H9 (cell line): ENCODE results near the gene ACTN4. TPM values are rescaled to one million over a fixed set of nuclear protein-coding genes. Genes with fewer than 3 reads are reported as not detected.

ENCODE experiments used
- DNase-seq: peaks from one replicate; pipeline ENCODE4 v3.0.0-alpha.2; 2017
- H2AFZ ChIP-seq: one replicate; pipeline ENCODE4 v1.6.1; 2013; ENCODE audit warnings: mild to moderate bottlenecking, low read length, control low read depth, moderate library complexity
- H2AK5ac ChIP-seq: 2 replicates; pipeline ENCODE4 v1.6.1; 2013; ENCODE audit warnings: low read length, control low read depth, mixed read lengths; ENCODE audit not compliant: insufficient read length
- H2BK120ac ChIP-seq: one replicate; pipeline ENCODE4 v1.6.1; 2013; ENCODE audit warnings: low read depth, mild to moderate bottlenecking, low read length, control low read depth, inconsistent platforms; ENCODE audit not compliant: poor library complexity, severe bottlenecking
- H2BK12ac ChIP-seq: 2 replicates; pipeline ENCODE4 v1.6.1; 2013; ENCODE audit warnings: low read length, control low read depth, mixed read lengths, low read depth; ENCODE audit not compliant: insufficient read length
- H2BK15ac ChIP-seq: 2 replicates; pipeline ENCODE4 v1.6.1; 2013; ENCODE audit warnings: low read depth, low read length, control low read depth
- H2BK20ac ChIP-seq: one replicate; pipeline ENCODE4 v1.6.1; 2013; ENCODE audit warnings: low read depth, mild to moderate bottlenecking, low read length, control low read depth, inconsistent platforms; ENCODE audit not compliant: poor library complexity, severe bottlenecking
- H2BK5ac ChIP-seq: 2 replicates; pipeline ENCODE4 v1.6.1; 2013; ENCODE audit warnings: low read length, control low read depth, mixed read lengths; ENCODE audit not compliant: insufficient read length
- H3K14ac ChIP-seq: 2 replicates; pipeline ENCODE4 v1.6.1; 2013; ENCODE audit warnings: low read length, control low read depth; ENCODE audit not compliant: insufficient read depth
- H3K18ac ChIP-seq: 2 replicates; pipeline ENCODE4 v1.6.1; 2013; ENCODE audit warnings: low read depth, mild to moderate bottlenecking, mixed read lengths, low read length, control low read depth; ENCODE audit not compliant: insufficient read length
- H3K23ac ChIP-seq: 2 replicates; pipeline ENCODE4 v1.6.1; 2013; ENCODE audit warnings: low read length, control low read depth, mixed read lengths, low read depth; ENCODE audit not compliant: insufficient read length
- H3K23me2 ChIP-seq: 2 replicates; pipeline ENCODE4 v1.6.1; 2013; ENCODE audit warnings: low read depth, mild to moderate bottlenecking, mixed read lengths, low read length, control low read depth; ENCODE audit not compliant: insufficient read length, poor library complexity, severe bottlenecking
- H3K27ac ChIP-seq: 2 replicates; pipeline ENCODE4 v1.5.1; 2013; ENCODE audit warnings: low read length, control low read depth, mixed read lengths, low read depth; ENCODE audit not compliant: insufficient read length
- H3K27me3 ChIP-seq: 2 replicates; pipeline ENCODE4 v1.6.1; 2013; ENCODE audit warnings: low read length, control low read depth, inconsistent platforms; ENCODE audit not compliant: insufficient read depth
- H3K4ac ChIP-seq: 2 replicates; pipeline ENCODE4 v1.6.1; 2013; ENCODE audit warnings: low read depth, mild to moderate bottlenecking, control low read depth, inconsistent platforms, low read length, moderate library complexity
- H3K4me1 ChIP-seq: 2 replicates; pipeline ENCODE4 v1.6.1; 2013; ENCODE audit warnings: low read length, control low read depth, inconsistent platforms; ENCODE audit not compliant: insufficient read depth
- H3K4me2 ChIP-seq: 2 replicates; pipeline ENCODE4 v1.6.1; 2013; ENCODE audit warnings: low read length, control low read depth, mixed read lengths; ENCODE audit not compliant: insufficient read length, insufficient read depth
- H3K56ac ChIP-seq: 2 replicates; pipeline ENCODE4 v1.6.1; 2013; ENCODE audit warnings: low read depth, mild to moderate bottlenecking, mixed read lengths, low read length, control low read depth; ENCODE audit not compliant: insufficient read length
- H3K79me1 ChIP-seq: 2 replicates; pipeline ENCODE4 v1.6.1; 2013; ENCODE audit warnings: low read depth, mild to moderate bottlenecking, moderate library complexity, low read length, control low read depth, inconsistent platforms; ENCODE audit not compliant: insufficient read depth, poor library complexity, severe bottlenecking
- H3K79me2 ChIP-seq: 2 replicates; pipeline ENCODE4 v1.6.1; 2013; ENCODE audit warnings: low read length, control low read depth, inconsistent platforms; ENCODE audit not compliant: insufficient read depth
- H3K9ac ChIP-seq: 2 replicates; pipeline ENCODE4 v1.6.1; 2013; ENCODE audit warnings: low read length, control low read depth, mixed read lengths; ENCODE audit not compliant: insufficient read length; ENCODE audit errors: extremely low read depth
- H3K9me3 ChIP-seq: one replicate; pipeline ENCODE4 v1.6.1; 2013; ENCODE audit warnings: low read depth, low read length, inconsistent platforms; ENCODE audit not compliant: control insufficient read depth
- H3T11ph ChIP-seq: one replicate; pipeline ENCODE4 v1.6.1; 2013; ENCODE audit warnings: mild to moderate bottlenecking, low read length, control low read depth, inconsistent platforms
- H4K20me1 ChIP-seq: one replicate; pipeline ENCODE4 v1.6.1; 2013; ENCODE audit not compliant: control insufficient read depth, insufficient read length, insufficient read depth
- H4K5ac ChIP-seq: 2 replicates; pipeline ENCODE4 v1.6.1; 2013; ENCODE audit warnings: low read depth, mild to moderate bottlenecking, mixed read lengths, low read length, control low read depth; ENCODE audit not compliant: insufficient read length
- H4K8ac ChIP-seq: replicated peaks from 2 replicates; pipeline ENCODE4 v1.6.1; 2013; ENCODE audit warnings: low read length, control low read depth, mixed read lengths, low read depth; ENCODE audit not compliant: insufficient read length
- H4K91ac ChIP-seq: 2 replicates; pipeline ENCODE4 v1.6.1; 2013; ENCODE audit warnings: low read depth, mild to moderate bottlenecking, moderate library complexity, mixed read lengths, low read length, control low read depth; ENCODE audit not compliant: insufficient read length
- H3K27ac Mint-ChIP-seq, 3 experiments: 2 replicates in 2 of 3; 3 replicates in 1 of 3; pipeline ENCODE4 v1.8.0; 2020 to 2021; ENCODE audit warnings: mixed read lengths in 3 of 3, mild to moderate bottlenecking in 1 of 3, moderate library complexity in 1 of 3
- H3K27me3 Mint-ChIP-seq: 2 replicates; pipeline ENCODE4 v1.8.0; 2021; ENCODE audit warnings: low read depth, mild to moderate bottlenecking, moderate library complexity, mixed read lengths
- H3K36me3 Mint-ChIP-seq, 3 experiments: 2 replicates in 2 of 3; 3 replicates in 1 of 3; pipeline ENCODE4 v1.8.0; 2020 to 2021; ENCODE audit warnings: low read depth in 3 of 3, mixed read lengths in 3 of 3; ENCODE audit not compliant: insufficient read depth in 1 of 3
- H3K4me1 Mint-ChIP-seq, 2 experiments: 2 replicates each; pipeline ENCODE4 v1.8.0; 2020; ENCODE audit warnings: mixed read lengths in 2 of 2
- H3K4me3 Mint-ChIP-seq, 2 experiments: 2 replicates in 1 of 2; 3 replicates in 1 of 2; pipeline ENCODE4 v1.8.0; 2020 to 2021; ENCODE audit warnings: mild to moderate bottlenecking in 2 of 2, mixed read lengths in 2 of 2, moderate library complexity in 1 of 2
- H3K9me3 Mint-ChIP-seq, 2 experiments: 2 replicates in 1 of 2; 3 replicates in 1 of 2; pipeline ENCODE4 v1.8.0; 2020; ENCODE audit warnings: mild to moderate bottlenecking in 2 of 2, mixed read lengths in 2 of 2, moderate library complexity in 1 of 2
- CTCF ChIP-seq: fragments of 200-600 bp; sonication (generic); conservative IDR thresholded peaks from 3 replicates; pipeline ENCODE4 v1.8.0; 2021; ENCODE audit warnings: antibody characterized with exemption, mild to moderate bottlenecking
- WGBS: extraction: QIAGEN DNeasy Blood & Tissue Kit; methylation state at CpG from one replicate; pipeline ENCODE4 v1.1.7; 2013; ENCODE audit warnings: missing lambda C conversion rate, low lambda C conversion rate, mixed read lengths; ENCODE audit not compliant: insufficient read length; ENCODE audit errors: extremely low coverage; 5-methylcytosine and 5-hydroxymethylcytosine counted together
- total RNA-seq: library from RNA; stranded (reverse); gene quantifications from 2 replicates; pipeline ENCODE4 v1.2.1, GENCODE V29; 2021

ACTN4 gene
- total RNA-seq, 1 experiment from 2014 or later: 369 TPM

GRCh38 chr19:38654628-38655055 lies 7.2 kb downstream of the ACTN4 start:
- H3K23me2 ChIP-seq: peaks cover 6% of the 10 kb centered on the region
- no peak overlapping the region for H3K23ac ChIP-seq
- H2BK20ac ChIP-seq: no peak overlapping the region
- peak overlapping the region; percentile 37 to 88 (median 69) for H3K27ac Mint-ChIP-seq
- WGBS: no CpG with 5 or more reads among the region's 6 CpGs
- no peak overlapping the region for H3K9ac ChIP-seq
- no peaks in the 10 kb centered on the region for H3K27me3 Mint-ChIP-seq
- no peak overlapping the region for H3T11ph ChIP-seq
- H3K4me2 ChIP-seq: peak overlapping the region; percentile 26
- H3K27me3 ChIP-seq: no peaks in the 10 kb centered on the region
- H3K9me3 ChIP-seq: no peaks in the 10 kb centered on the region
- H3K14ac ChIP-seq: no peak overlapping the region; the same call in 1 of the 2 replicates
- no peak overlapping the region for H2BK12ac ChIP-seq
- no peak overlapping the region for H4K8ac ChIP-seq
- no peaks in the 10 kb centered on the region for H4K20me1 ChIP-seq
- H2BK15ac ChIP-seq: peak overlapping the region; percentile 70; the same call in 1 of the 2 replicates
- DNase-seq: no peak
- no peak overlapping the region for H2BK120ac ChIP-seq
- H3K4me1 ChIP-seq: peaks cover 31% of the 10 kb centered on the region
- peaks cover 81% of the 10 kb centered on the region for H3K79me2 ChIP-seq
- peak overlapping the region; percentile 76 for H2BK5ac ChIP-seq
- peaks cover 4% of the 10 kb centered on the region for H3K79me1 ChIP-seq
- no peak overlapping the region for H4K5ac ChIP-seq
- no peak overlapping the region for H2AFZ ChIP-seq
- H3K4me1 Mint-ChIP-seq: peaks cover 85 to 88% of the 10 kb centered on the region in 2 experiments
- TF ChIP-seq CTCF: no peak
- no peak overlapping the region for H3K4ac ChIP-seq
- H3K18ac ChIP-seq: no peak overlapping the region
- H2AK5ac ChIP-seq: no peak overlapping the region
- peaks cover 12 to 29% (median 23%) of the 10 kb centered on the region in 3 experiments; a peak in 6 of 7 replicates for H3K36me3 Mint-ChIP-seq
- peak overlapping the region in 1 of 2 experiments; percentile 59; a peak in 3 of 5 replicates for H3K4me3 Mint-ChIP-seq
- H3K9me3 Mint-ChIP-seq: peaks cover 0 to 2% of the 10 kb centered on the region in 2 experiments; a peak in 1 of 5 replicates
- H3K27ac ChIP-seq: peak overlapping the region; percentile 33
- no peak overlapping the region for H4K91ac ChIP-seq
- H3K56ac ChIP-seq: no peak overlapping the region
